HFF-Myc (cell line): ENCODE data around the gene CACNA1C.

ENCODE experiments used
- DNase-seq: peaks from one replicate; pipeline ENCODE4 v3.0.0-alpha.2; 2011; ENCODE audit warnings: low read depth; ENCODE audit errors: extremely low read depth
- H3K4me3 ChIP-seq: replicated peaks from 2 replicates; pipeline ENCODE4 v1.5.1; 2011; ENCODE audit warnings: low read depth, mild to moderate bottlenecking, control low read depth, low read length
- CTCF ChIP-seq: IDR thresholded peaks from 2 replicates; pipeline ENCODE4 v1.5.1; 2012; ENCODE audit warnings: mild to moderate bottlenecking, low read depth, low read length, control low read depth; ENCODE audit errors: missing control alignments

The CACNA1C gene

GRCh38 chr12:2180737-2181082 is 127.9 kb downstream of the CACNA1C start:
- H3K4me3 ChIP-seq = no peak overlapping the region
- no peak for TF ChIP-seq CTCF
- no peak for DNase-seq

GRCh38 chr12:2183556-2184541 is 131.1 kb downstream of the CACNA1C start:
- DNase-seq = peak; percentile 66
- TF ChIP-seq CTCF = peak; percentile 38
- 0 out of 2 replicates have a peak overlapping the region, but pooled peaks have one; percentile 7 for H3K4me3 ChIP-seq

- H3K4me3 ChIP-seq = no peak overlapping the region
- TF ChIP-seq CTCF = no peak
- DNase-seq = peak; percentile 26
These were observed 133.1 kb downstream of the CACNA1C start for GRCh38 chr12:2185751-2186341.

DNA sequence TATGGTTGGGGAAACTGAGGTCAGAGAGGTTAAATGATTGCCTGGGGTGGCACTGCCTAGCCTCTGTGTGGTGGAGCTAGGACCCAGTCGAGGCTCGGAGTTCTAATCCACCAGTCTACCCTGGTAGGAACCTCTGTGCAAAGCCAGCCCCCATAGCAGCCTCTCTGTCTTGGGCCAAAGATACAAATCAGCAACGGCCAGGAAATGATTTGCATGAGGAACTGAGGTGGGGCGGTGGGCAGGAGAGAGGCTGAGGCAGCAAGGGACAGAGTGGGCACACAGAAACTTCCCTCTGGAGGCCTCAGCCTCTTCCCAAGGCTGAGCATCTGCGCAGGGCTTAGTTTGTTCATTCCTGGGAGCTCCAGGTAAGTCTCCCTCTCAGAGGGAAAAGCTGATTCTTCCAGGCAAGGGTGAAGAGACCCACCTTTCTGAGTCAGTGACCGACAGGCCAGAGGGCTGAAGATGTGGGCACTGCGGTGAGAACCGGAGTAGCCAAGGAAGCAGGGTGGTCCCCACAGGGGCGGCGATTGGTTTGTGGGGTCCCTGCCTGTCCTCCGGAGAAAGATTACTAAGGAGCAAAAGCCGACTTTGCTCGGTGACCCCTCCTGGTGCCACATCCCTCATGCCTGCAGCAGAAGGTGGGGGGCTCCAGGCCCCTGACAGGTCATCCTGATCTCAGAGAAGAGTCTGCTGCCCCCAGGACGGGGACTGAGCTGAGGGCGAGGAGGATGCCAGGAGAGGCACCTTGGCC is 134.6 kb downstream of the CACNA1C start:
- H3K4me3 ChIP-seq = no peak overlapping the region
- no peak for DNase-seq
- TF ChIP-seq CTCF = no peak

DNA sequence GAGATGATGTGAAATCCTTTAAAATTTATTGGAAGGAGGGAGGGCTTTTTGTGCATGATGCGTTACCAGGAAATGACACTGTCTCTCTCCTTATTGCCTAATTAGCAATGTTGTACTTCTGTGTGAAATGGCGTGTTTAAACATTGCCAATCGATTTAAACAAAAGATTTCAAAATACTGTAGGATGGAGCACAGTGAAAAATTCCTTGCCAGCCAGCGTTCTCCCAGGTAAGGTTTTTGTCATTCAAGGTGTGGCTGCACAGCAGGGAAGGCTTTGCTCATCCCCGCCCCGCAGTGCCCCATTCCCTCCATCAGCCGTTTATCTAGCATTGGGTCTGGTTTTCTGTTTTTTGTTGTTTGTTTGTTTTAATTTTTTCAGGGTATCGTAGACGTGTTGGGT is 137.3 kb downstream of the CACNA1C start:
- TF ChIP-seq CTCF = no peak
- no peak overlapping the region for H3K4me3 ChIP-seq
- DNase-seq = no peak

DNA sequence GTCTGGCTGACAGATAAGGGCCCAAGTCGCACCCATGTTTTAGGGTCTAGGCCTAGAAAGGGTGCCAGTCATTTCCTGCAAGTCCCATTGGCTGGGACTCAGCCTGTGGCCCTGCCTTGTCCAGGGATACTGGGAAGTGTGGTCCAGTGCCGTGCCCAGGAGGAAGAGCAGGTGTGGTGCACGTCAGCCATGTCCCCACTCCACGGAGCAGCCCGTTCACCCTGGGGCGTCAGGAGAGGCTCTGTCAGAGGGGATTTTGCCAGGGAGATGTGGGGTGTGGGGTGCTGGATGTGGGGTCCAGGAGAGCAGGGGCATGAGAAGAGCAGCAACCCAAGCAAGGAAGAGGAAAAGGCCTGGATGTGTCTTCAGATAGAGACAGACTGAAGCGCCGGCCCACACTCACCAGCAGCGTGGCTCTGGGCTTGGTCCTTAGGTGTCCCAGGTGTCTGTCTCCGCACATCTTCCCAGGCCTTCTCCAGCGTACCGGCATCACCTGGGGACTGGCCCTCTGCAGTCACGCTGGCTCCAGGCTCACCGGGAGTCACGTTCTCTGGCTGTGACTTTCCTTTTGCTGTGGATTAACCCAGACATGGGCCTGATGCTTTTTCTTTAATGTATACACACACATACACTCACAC is 138.2 kb downstream of the CACNA1C start:
- no peak overlapping the region for H3K4me3 ChIP-seq
- no peak for DNase-seq
- TF ChIP-seq CTCF = no peak
